Thyroid gland (tissue), 4 donors: ENCODE measurements around the gene ZNF415. TPM values are rescaled to one million over a fixed set of nuclear protein-coding genes. Genes with fewer than 3 reads are reported as not detected.

Experiments used
- DNase-seq, 2 donors: peaks; one replicate each; pipeline ENCODE4 v3.0.0-alpha.2; 2019
- H3K27ac ChIP-seq, 3 donors: fragments of 200-600 bp; sonication (generic); 1 replicate in 2 of 3; 2 replicates in 1 of 3; pipeline ENCODE4 v1.5.1; 2016 to 2019; ENCODE audit warnings: mild to moderate bottlenecking in 1 of 3, moderate library complexity in 1 of 3
- H3K27me3 ChIP-seq: fragments of 200-600 bp; sonication (generic); one replicate; pipeline ENCODE4 v1.5.1; 2019
- H3K36me3 ChIP-seq, 2 donors: fragments of 200-600 bp; sonication (generic); one replicate each; pipeline ENCODE4 v1.5.1; 2016 to 2019
- H3K4me1 ChIP-seq, 2 donors: fragments of 200-600 bp; sonication (generic); one replicate each; pipeline ENCODE4 v1.5.1; 2017 to 2019
- H3K4me3 ChIP-seq, 3 donors: fragments of 200-600 bp; sonication (generic); replicated peaks in 1 of 3; 1 replicate in 2 of 3; 2 replicates in 1 of 3; pipeline ENCODE4 v1.5.1; 2016; ENCODE audit warnings: mild to moderate bottlenecking in 1 of 3
- H3K9me3 ChIP-seq: fragments of 200-600 bp; sonication (generic); one replicate; pipeline ENCODE4 v1.5.1; 2017
- POLR2A ChIP-seq, 2 donors: fragments of 450-650 bp; IDR thresholded peaks; one replicate each; pipeline ENCODE4 v1.6.1; 2017; ENCODE audit warnings: antibody characterized with exemption in 2 of 2, mild to moderate bottlenecking in 2 of 2, moderate library complexity in 1 of 2
- WGBS, 2 donors: methylation state at CpG; one replicate each; pipeline ENCODE4 v1.1.5; 2017; 5-methylcytosine and 5-hydroxymethylcytosine counted together
- intact Hi-C: fragments of 100-400 bp; cut with DNase I; formaldehyde crosslinking; loops from one replicate; pipeline ENCODE4 v1.15.1; 2023
- total RNA-seq, 4 donors: library from RNA; depleted of rRNA; stranded (reverse); fragments of >200 nt; gene quantifications; one replicate each; pipeline ENCODE4 v1.2.3, GENCODE V29; 2016
- TF ChIP-seq, protein P1 (sequence below), 6 experiments: fragments of 200-600 bp in 3 of 6; fragments of 450-650 bp in 3 of 6; sonication (generic) in 3 of 6; IDR thresholded peaks; one replicate each; pipeline ENCODE4 v1.5.1; 2016 to 2019; ENCODE audit warnings: antibody characterized with exemption in 6 of 6, mild to moderate bottlenecking in 2 of 6, inconsistent platforms in 1 of 6, moderate library complexity in 1 of 6

The ZNF415 gene
- total RNA-seq, 4 donors from 2014 or later = 14.5 to 37.6 (median 18.9) TPM

DNA sequence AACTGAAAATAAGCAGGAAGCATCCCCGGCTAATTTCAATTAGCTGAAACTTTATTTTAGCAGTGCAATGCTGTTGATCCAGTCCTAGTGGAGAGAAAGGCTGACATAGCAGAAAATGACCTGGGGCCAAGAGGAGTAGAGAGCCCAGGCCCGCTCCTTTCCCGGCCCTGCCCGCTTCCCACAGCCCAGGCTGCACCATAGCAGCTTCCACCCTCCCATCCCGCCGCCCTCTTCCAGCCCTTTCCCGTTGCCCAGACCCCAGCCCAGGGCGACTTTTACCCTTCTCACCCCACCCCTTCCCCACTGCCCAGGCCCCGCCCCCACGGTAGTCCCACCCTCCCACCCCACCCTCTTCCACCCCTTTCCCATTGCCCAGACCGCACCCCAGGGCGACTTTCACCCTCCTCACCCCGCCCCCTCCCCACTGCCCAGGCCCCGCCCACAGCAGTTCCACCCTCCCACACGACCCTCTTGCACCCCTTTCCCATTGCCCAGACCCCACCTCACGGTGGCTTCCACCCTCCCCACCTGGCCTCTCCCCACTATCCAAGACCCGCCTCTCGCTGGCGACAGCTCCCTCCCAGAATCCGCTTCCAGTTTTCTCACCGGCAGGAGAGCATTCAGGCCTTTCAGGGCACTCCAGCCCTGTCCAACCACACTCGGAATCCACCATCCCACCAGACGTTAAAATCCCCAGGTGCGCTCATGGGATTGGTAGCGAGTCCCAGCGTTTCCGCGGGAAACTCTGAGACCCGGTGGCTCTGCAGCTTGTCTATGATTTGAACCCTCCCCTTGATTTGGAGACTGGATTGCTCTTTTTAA lies 37.7 kb downstream of the ZNF415 start:
- Histone ChIP-seq H3K4me1 (no peaks in the 10 kb centered on the region), H3K27ac (no peak overlapping the region), H3K9me3 (no peaks in the 10 kb centered on the region), H3K36me3 (peaks cover 13% of the 10 kb centered on the region in 2 donors), H3K4me3 (no peak overlapping the region), H3K27me3 (no peaks in the 10 kb centered on the region)
- WGBS, 2 donors = 71 to 76% methylated on average over 29 of the region's 29 CpGs
- TF ChIP-seq, protein P1, sequence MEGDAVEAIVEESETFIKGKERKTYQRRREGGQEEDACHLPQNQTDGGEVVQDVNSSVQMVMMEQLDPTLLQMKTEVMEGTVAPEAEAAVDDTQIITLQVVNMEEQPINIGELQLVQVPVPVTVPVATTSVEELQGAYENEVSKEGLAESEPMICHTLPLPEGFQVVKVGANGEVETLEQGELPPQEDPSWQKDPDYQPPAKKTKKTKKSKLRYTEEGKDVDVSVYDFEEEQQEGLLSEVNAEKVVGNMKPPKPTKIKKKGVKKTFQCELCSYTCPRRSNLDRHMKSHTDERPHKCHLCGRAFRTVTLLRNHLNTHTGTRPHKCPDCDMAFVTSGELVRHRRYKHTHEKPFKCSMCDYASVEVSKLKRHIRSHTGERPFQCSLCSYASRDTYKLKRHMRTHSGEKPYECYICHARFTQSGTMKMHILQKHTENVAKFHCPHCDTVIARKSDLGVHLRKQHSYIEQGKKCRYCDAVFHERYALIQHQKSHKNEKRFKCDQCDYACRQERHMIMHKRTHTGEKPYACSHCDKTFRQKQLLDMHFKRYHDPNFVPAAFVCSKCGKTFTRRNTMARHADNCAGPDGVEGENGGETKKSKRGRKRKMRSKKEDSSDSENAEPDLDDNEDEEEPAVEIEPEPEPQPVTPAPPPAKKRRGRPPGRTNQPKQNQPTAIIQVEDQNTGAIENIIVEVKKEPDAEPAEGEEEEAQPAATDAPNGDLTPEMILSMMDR (IDR thresholded peaks at IDR 0.05) = no peak
- no peak for TF ChIP-seq POLR2A (IDR thresholded peaks at IDR 0.05)
- no peak for DNase-seq
- intact Hi-C loops = no loop called here

DNA sequence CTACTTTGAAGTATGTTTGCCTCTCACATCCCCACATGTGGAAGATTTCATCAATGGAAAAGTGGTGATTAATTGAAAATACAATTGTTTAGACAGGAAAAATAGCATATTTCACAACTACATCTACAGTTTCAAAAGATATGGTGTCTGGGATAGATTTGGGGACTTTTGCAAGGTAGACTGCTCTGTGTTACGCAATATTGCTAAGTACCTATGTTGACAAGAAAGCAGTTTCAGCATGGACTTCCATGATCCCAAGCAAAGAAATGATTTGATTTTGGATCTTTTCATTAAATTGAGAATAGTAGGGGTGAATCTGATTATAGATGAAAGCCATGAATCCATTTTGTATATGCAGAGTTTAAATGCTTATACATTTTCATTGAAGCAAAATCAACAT lies 40.0 kb downstream of the ZNF415 start:
- intact Hi-C loops = no loop called here
- Histone ChIP-seq H3K36me3 (peaks cover 13% of the 10 kb centered on the region in 2 donors), H3K27me3 (no peaks in the 10 kb centered on the region), H3K4me1 (no peaks in the 10 kb centered on the region), H3K4me3 (no peak overlapping the region), H3K9me3 (no peaks in the 10 kb centered on the region), H3K27ac (no peak overlapping the region)
- TF ChIP-seq, protein P1 (IDR thresholded peaks at IDR 0.05) = no peak
- no peak for TF ChIP-seq POLR2A (IDR thresholded peaks at IDR 0.05)
- DNase-seq = no peak
- WGBS, 2 donors = 43 to 51% methylated on average over 1 of the region's 1 CpG

DNA sequence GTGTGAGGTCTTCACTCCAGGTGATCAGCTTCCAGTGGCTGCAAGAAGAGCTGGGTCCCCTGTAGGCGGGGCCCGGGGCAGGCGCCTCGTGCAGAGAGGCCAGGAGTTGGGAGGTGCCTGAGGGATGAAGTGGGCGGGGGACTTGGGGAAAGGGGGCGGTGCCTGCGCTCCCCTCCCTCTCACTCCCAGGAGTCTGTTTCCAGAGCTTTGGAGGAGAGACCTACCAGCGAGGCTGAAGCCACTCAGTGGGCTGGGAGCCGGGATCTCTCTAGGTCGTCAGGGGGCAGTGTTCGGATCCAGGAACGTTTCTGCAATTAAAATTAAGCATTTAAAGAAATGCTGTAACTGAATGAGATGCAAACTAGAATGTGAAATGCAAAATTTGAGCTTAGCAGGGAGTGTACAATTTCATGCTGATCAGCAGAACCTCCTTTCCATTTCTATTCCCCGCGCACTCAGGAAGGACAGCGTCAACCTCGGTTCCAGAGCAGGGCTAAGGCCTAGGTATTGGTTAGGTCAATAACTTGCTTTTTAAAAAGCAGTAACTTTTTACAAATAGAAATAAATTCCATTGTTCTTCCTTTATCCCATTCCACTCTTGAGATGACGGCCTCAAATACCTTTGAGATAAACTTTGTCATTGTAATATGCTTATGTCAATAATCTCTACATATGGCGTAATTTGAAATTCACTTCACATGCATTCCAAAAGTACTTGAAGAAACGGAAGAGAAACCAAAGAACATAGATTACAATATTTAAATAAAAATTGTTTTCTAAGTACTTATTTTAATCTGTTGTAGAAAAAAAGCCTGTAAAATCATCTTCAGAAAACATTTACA lies 41.1 kb downstream of the ZNF415 start:
- DNase-seq = no peak
- Histone ChIP-seq H3K27ac (no peak overlapping the region), H3K9me3 (no peaks in the 10 kb centered on the region), H3K27me3 (no peaks in the 10 kb centered on the region), H3K4me3 (no peak overlapping the region), H3K36me3 (peaks cover 13% of the 10 kb centered on the region in 2 donors), H3K4me1 (no peaks in the 10 kb centered on the region)
- TF ChIP-seq, protein P1 (IDR thresholded peaks at IDR 0.05) = no peak
- TF ChIP-seq POLR2A (IDR thresholded peaks at IDR 0.05) = no peak
- intact Hi-C loops = no loop called here
- 87 to 88% methylated on average over 19 of the region's 19 CpGs for WGBS, 2 donors

DNA sequence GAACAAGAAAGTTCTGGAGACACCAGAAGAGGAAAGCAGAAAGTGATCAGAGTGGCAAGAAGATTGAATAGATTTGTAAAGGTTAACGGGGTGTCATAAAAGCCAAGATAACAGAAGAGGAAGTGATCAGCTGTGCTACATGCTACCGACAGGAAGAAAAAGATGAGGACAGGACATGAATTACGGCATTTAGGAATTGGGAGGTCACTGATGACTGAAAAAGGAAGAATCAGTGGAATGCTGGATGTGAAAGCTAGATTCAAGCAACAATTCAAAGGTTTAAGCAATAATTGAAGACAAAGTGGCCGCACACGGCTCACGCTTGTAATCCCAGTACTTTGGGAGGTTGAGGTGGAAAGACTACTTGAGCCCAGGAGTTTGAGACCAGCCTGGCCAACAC lies 44.6 kb downstream of the ZNF415 start:
- Histone ChIP-seq H3K27ac (peak overlapping the region; percentile 20 to 32 (median 24)), H3K4me3 (no peak overlapping the region), H3K9me3 (no peaks in the 10 kb centered on the region), H3K27me3 (no peaks in the 10 kb centered on the region), H3K4me1 (no peaks in the 10 kb centered on the region), H3K36me3 (peaks cover 13 to 32% of the 10 kb centered on the region in 2 donors)
- DNase-seq = no peak
- TF ChIP-seq, protein P1 (IDR thresholded peaks at IDR 0.05) = no peak
- no peak for TF ChIP-seq POLR2A (IDR thresholded peaks at IDR 0.05)
- intact Hi-C loops = no loop called here
- WGBS, 2 donors = 84 to 88% methylated on average over 6 of the region's 6 CpGs
